ENCODE measurements around the gene DNAJB5. TPM values are rescaled to one million over a fixed set of nuclear protein-coding genes. Genes with fewer than 3 reads are reported as not detected.

DNAJB5 gene
- total and polyA plus RNA-seq, 9 of the 15 experiments (the other 6 are each of a cell fraction or from before 2014, with no cell fraction given) = 0.15 to 7.4 (median 3.7) TPM

DNA sequence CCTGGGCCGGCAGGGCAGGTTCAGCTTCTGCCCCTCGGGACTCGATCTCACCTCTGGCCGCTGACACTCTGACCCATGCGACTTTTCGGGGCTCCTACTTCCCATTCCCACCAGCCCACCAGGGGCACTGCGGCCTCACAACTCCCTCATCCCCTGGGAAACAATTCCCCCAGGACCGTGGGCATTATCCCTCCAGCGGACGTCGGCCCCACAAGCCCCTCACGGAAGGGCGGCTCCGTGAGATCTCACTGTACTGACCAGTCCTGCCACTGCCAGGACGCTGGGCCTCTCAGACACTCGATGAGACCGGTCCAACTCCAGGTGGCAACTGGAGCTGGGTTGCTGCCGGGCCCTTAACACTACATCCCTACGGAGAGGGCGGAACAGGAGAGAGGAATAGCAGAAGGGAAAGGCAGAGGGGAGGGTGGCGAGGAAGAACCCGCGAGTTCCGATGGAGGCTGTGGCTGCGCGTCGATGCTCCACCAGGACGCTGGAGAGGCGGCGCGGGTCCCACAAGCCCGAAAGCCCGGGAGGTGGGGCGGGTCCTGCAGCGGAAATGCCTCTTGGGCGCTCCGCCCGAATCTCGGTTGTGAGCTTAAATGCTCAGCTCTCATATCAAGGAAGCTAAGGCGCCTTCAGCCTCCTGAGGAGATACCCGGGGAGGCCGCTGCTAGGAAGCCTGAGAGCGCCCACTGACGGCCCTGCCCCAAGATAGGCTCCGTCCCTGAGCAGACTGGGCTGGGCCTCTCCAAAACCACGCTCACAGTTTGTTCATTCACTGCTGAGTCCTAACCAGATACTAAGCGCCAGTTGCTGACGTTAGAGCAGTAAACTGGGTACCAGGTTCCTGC lies 46.5 kb downstream of the DNAJB5 start:
- Histone ChIP-seq H3K79me2 (ENCODE audit: control insufficient read depth, insufficient read depth, low read length) (no peaks in the 10 kb centered on the region), H4K20me1 (replicated peaks; ENCODE audit: control insufficient read depth, insufficient read depth, low read length) (no peaks in the 10 kb centered on the region), H2AFZ (ENCODE audit: low read depth, low read length) (no peak overlapping the region), H3K9ac (ENCODE audit: insufficient read depth in 1 of 2, low read depth in 2 of 2, low read length in 2 of 2) (no peak overlapping the region), H3K9me3 (replicated peaks; ENCODE audit: control insufficient read depth, insufficient read depth, low read depth, low read length) (no peaks in the 10 kb centered on the region), H3K27ac (ENCODE audit: extremely low read depth, low read depth, low read length) (no peak overlapping the region), H3K4me1 (replicated peaks in 1 of 2; ENCODE audit: control insufficient read depth in 2 of 2, insufficient read depth in 2 of 2, low read length in 2 of 2) (peaks cover 0 to 10% of the 10 kb centered on the region in 2 experiments; a peak in 2 of 5 replicates), H3K36me3 (ENCODE audit: control insufficient read depth, insufficient read depth, low read length) (no peaks in the 10 kb centered on the region), H3K27me3 (ENCODE audit: control insufficient read depth in 2 of 2, insufficient read depth in 2 of 2, low read length in 2 of 2) (no peaks in the 10 kb centered on the region), H3K4me3 (no peak overlapping the region), H3K4me2 (ENCODE audit: insufficient read depth, low read length) (no peak overlapping the region), H3K9me1 (ENCODE audit: control insufficient read depth, insufficient read depth, low read length) (no peaks in the 10 kb centered on the region)
- no peak for FAIRE-seq
- DNase-seq (ENCODE audit: extremely low read depth in 1 of 4, low spot score in 3 of 4) = peak in 1 of 4 experiments; percentile 4
- 95% methylated on average over 19 of the region's 48 CpGs for WGBS (ENCODE audit: insufficient coverage, low coverage, missing lambda C conversion rate)
- TF ChIP-seq POLR2G (IDR thresholded peaks at IDR 0.05; ENCODE audit: low read depth, low read length) (0 out of 2 replicates have a peak, but pooled peaks have one; percentile 27), RBBP5 (IDR thresholded peaks at IDR 0.05; ENCODE audit: borderline replicate concordance, insufficient read depth, low read length, poor library complexity, severe bottlenecking) (no peak)
- ChIA-PET CTCF (ENCODE audit: low intra/inter-chr PET ratio) (no interaction called here), POLR2A (no interaction called here)
- ATAC-seq = no peak
- in situ Hi-C loops (cut with MboI) (no loop called here), intact Hi-C loops (cut with micrococcal nuclease) (no loop called here)
- BruUV-seq (replicated peaks) = no TSS peak

DNA sequence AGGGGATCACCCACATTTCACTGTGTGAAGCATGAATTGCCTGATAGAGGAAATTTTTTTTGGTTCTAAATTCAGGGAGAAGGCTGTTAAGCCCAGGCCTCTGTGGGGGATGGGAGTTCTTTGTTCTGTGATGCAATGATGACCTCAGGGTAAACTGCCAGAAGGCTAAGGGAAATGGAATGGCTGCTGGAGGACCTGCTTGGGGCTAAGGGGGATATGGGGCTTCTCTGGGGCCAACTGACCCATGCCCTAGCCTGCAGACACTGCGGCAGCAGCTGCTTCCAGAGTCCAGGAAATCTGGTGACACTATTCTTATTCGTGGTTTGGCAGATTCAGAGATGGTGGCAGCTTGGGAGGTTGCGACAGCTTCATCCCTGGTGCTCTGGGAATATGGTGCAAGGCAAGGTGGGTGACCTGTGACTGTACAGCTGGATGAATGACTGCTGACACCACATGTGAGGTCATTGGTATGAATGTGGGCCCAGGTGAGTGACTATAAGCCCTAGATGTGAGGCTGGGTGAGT lies 52.6 kb downstream of the DNAJB5 start:
- H3K9ac ChIP-seq (ENCODE audit: insufficient read depth in 1 of 2, low read depth in 2 of 2, low read length in 2 of 2) = no peak overlapping the region
- POLR2A ChIA-PET = interaction anchor here (0.9 to 3.1 kb wide), 5 partner anchors 9 to 50 kb away, joined by 3 to 14 read pairs (median 5); no protein-coding TSS in a partner anchor
- CTCF ChIA-PET (ENCODE audit: low intra/inter-chr PET ratio) = no interaction called here
- no peaks in the 10 kb centered on the region for H3K9me3 ChIP-seq (replicated peaks; ENCODE audit: control insufficient read depth, insufficient read depth, low read depth, low read length)
- intact Hi-C loops (cut with micrococcal nuclease) (no loop called here), in situ Hi-C loops (cut with MboI) (loop anchor here (5.0 kb wide), 1 partner anchor 45 kb away; no protein-coding TSS in a partner anchor)
- WGBS (ENCODE audit: insufficient coverage, low coverage, missing lambda C conversion rate) = 65% methylated on average over 3 of the region's 3 CpGs
- no peaks in the 10 kb centered on the region for H4K20me1 ChIP-seq (replicated peaks; ENCODE audit: control insufficient read depth, insufficient read depth, low read length)
- no peak overlapping the region for H3K4me3 ChIP-seq
- no TSS peak for BruUV-seq (replicated peaks)
- H3K79me2 ChIP-seq (ENCODE audit: control insufficient read depth, insufficient read depth, low read length) = no peaks in the 10 kb centered on the region
- no peaks in the 10 kb centered on the region for H3K9me1 ChIP-seq (ENCODE audit: control insufficient read depth, insufficient read depth, low read length)
- H3K4me2 ChIP-seq (ENCODE audit: insufficient read depth, low read length) = no peak overlapping the region
- H3K27me3 ChIP-seq (ENCODE audit: control insufficient read depth in 2 of 2, insufficient read depth in 2 of 2, low read length in 2 of 2) = no peaks in the 10 kb centered on the region
- DNase-seq (ENCODE audit: extremely low read depth in 1 of 4, low spot score in 3 of 4) (peak in 1 of 4 experiments; percentile 23), ATAC-seq (peak; percentile 72), FAIRE-seq (no peak)
- no peak overlapping the region for H3K27ac ChIP-seq (ENCODE audit: extremely low read depth, low read depth, low read length)
- H2AFZ ChIP-seq (ENCODE audit: low read depth, low read length) = no peak overlapping the region
- H3K4me1 ChIP-seq (replicated peaks in 1 of 2; ENCODE audit: control insufficient read depth in 2 of 2, insufficient read depth in 2 of 2, low read length in 2 of 2) = peaks cover 3 to 8% of the 10 kb centered on the region in 2 experiments; a peak in 3 of 5 replicates
- 0 out of 3 replicates have a peak, but pooled peaks cover 2% of the 10 kb centered on the region for H3K36me3 ChIP-seq (ENCODE audit: control insufficient read depth, insufficient read depth, low read length)
- TF ChIP-seq, protein P1, sequence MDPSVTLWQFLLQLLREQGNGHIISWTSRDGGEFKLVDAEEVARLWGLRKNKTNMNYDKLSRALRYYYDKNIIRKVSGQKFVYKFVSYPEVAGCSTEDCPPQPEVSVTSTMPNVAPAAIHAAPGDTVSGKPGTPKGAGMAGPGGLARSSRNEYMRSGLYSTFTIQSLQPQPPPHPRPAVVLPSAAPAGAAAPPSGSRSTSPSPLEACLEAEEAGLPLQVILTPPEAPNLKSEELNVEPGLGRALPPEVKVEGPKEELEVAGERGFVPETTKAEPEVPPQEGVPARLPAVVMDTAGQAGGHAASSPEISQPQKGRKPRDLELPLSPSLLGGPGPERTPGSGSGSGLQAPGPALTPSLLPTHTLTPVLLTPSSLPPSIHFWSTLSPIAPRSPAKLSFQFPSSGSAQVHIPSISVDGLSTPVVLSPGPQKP (CRISPR knock-in tag; IDR thresholded peaks at IDR 0.05) = no peak
- TF ChIP-seq CEBPB (tag; IDR thresholded peaks at IDR 0.05) (peak; percentile 65), ATF7 (IDR thresholded peaks at IDR 0.05) (peak; percentile 63), JUND (IDR thresholded peaks at IDR 0.05; ENCODE audit: borderline replicate concordance, low read depth, low read length) (peak; percentile 40; the same call in 1 of the 2 replicates), JUND (tag; IDR thresholded peaks at IDR 0.05; ENCODE audit: borderline replicate concordance, low read depth, low read length) (peak; percentile 14; the same call in 1 of the 3 replicates), CEBPG (CRISPR knock-in tag; IDR thresholded peaks at IDR 0.05) (peak; percentile 66), CEBPG (tag; conservative IDR thresholded peaks at IDR 0.05 in 1 of 2, IDR thresholded peaks at IDR 0.05 in 1 of 2) (peak in 1 of 2 experiments; percentile 53; a peak in 2 of 4 replicates)
- TF ChIP-seq, protein P2, sequence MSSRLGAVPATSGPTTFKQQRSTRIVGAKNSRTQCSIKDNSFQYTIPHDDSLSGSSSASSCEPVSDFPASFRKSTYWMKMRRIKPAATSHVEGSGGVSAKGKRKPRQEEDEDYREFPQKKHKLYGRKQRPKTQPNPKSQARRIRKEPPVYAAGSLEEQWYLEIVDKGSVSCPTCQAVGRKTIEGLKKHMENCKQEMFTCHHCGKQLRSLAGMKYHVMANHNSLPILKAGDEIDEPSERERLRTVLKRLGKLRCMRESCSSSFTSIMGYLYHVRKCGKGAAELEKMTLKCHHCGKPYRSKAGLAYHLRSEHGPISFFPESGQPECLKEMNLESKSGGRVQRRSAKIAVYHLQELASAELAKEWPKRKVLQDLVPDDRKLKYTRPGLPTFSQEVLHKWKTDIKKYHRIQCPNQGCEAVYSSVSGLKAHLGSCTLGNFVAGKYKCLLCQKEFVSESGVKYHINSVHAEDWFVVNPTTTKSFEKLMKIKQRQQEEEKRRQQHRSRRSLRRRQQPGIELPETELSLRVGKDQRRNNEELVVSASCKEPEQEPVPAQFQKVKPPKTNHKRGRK (tag; IDR thresholded peaks at IDR 0.05) = no peak
